ENCODE data around the gene SLFN14.
"Not testable (repeated sequence)": the region's sequence is repeated elsewhere in the genome, so short reads cannot be mapped to it uniquely, and the experiment has no call there.

SLFN14 gene

GRCh38 chr17:35560703-35561102 is at the start of gene SLFN14:
Gene SLFN14 (minus strand): TSS chr17:35560819. CDS start chr17:35558062, 2,757 bp downstream.
- DNase-seq (ENCODE audit: low spot score) = no peak

- no peak for DNase-seq (ENCODE audit: low spot score)
These were observed 49.2 kb upstream of the SLFN14 start for GRCh38 chr17:35609831-35610230.

- no peak for DNase-seq (ENCODE audit: low spot score)
These were observed 46.7 kb upstream of the SLFN14 start for GRCh38 chr17:35607239-35607847.

- DNase-seq (ENCODE audit: low spot score) = peak; percentile 82
These were observed 45.1 kb upstream of the SLFN14 start for GRCh38 chr17:35605678-35606077.

- no peak for DNase-seq (ENCODE audit: low spot score)
These were observed 43.1 kb upstream of the SLFN14 start for GRCh38 chr17:35603674-35604073.

- no peak for DNase-seq (ENCODE audit: low spot score)
These were observed 37.0 kb upstream of the SLFN14 start for GRCh38 chr17:35597604-35598003.

GRCh38 chr17:35596530-35597233 is 36.1 kb upstream of the SLFN14 start:
- no peak for DNase-seq (ENCODE audit: low spot score)

GRCh38 chr17:35596072-35596471 is 35.5 kb upstream of the SLFN14 start:
- no peak for DNase-seq (ENCODE audit: low spot score)

- no peak for DNase-seq (ENCODE audit: low spot score)
These were observed 27.7 kb upstream of the SLFN14 start for GRCh38 chr17:35588196-35588920.

- DNase-seq (ENCODE audit: low spot score) = peak; percentile 94
These were observed 26.7 kb upstream of the SLFN14 start, which contains the start of gene AP2B1 for GRCh38 chr17:35587074-35587961. Gene AP2B1 (plus strand): TSS chr17:35587322. CDS start chr17:35594031, 6,709 bp downstream.

- no peak for DNase-seq (ENCODE audit: low spot score)
These were observed 26.0 kb upstream of the SLFN14 start for GRCh38 chr17:35586569-35587073.

- DNase-seq (ENCODE audit: low spot score) = no peak
These were observed 23.4 kb upstream of the SLFN14 start for GRCh38 chr17:35584061-35584460.

GRCh38 chr17:35578929-35579432 is 18.4 kb upstream of the SLFN14 start:
- DNase-seq (ENCODE audit: low spot score) = no peak

- DNase-seq (ENCODE audit: low spot score) = peak; percentile 86
These were observed 17.7 kb upstream of the SLFN14 start, which contains the start of gene PEX12 for GRCh38 chr17:35578197-35578928. Gene PEX12 (minus strand): TSS chr17:35578571. CDS start chr17:35578021, 550 bp downstream.

GRCh38 chr17:35577830-35578196 is 17.2 kb upstream of the SLFN14 start:
- peak; percentile 24 for DNase-seq (ENCODE audit: low spot score)

GRCh38 chr17:35575759-35576158 is 15.1 kb upstream of the SLFN14 start:
- no peak for DNase-seq (ENCODE audit: low spot score)

GRCh38 chr17:35569405-35569804 is 8.8 kb upstream of the SLFN14 start:
- DNase-seq (ENCODE audit: low spot score) = no peak

- DNase-seq (ENCODE audit: low spot score) = peak; percentile 55
These were observed 7.9 kb upstream of the SLFN14 start for GRCh38 chr17:35568561-35568960.

GRCh38 chr17:35566968-35567367 is 6.3 kb upstream of the SLFN14 start:
- DNase-seq (ENCODE audit: low spot score) = no peak

GRCh38 chr17:35563181-35563580 is 2.6 kb upstream of the SLFN14 start:
- not testable (repeated sequence) for DNase-seq (ENCODE audit: low spot score)
